Neural progenitor cell (in vitro differentiated cells): ENCODE results near the gene BFSP2.

Source experiments
- CTCF ChIP-seq: fragments of 200-600 bp; sonication (generic); IDR thresholded peaks from 2 replicates; pipeline ENCODE4 v1.5.1; 2017; ENCODE audit warnings: antibody characterized with exemption, mild to moderate bottlenecking
- EZH2 ChIP-seq: fragments of 200-600 bp; sonication (generic); IDR thresholded peaks from 2 replicates; pipeline ENCODE4 v1.6.1; 2017; ENCODE audit warnings: antibody characterized with exemption, mild to moderate bottlenecking, moderate library complexity
- EZH2phosphoT487 ChIP-seq: fragments of 200-600 bp; sonication (generic); IDR thresholded peaks from 2 replicates; pipeline ENCODE4 v1.6.1; 2017; ENCODE audit warnings: antibody characterized with exemption

GRCh38 chr3:133442518-133442917 is 42.7 kb downstream of the BFSP2 start:
- no peak for TF ChIP-seq CTCF
- TF ChIP-seq EZH2, result no peak
- no peak for TF ChIP-seq EZH2phosphoT487
